ENCODE data around the gene PLSCR3.
A peak's percentile ranks its signal among the peaks of the same experiment; 100 is the strongest.

PLSCR3 gene

GRCh38 chr17:7363311-7363710 lies 31.0 kb downstream of the PLSCR3 start:
- TF ChIP-seq Cebpa-rat (IDR thresholded peaks at IDR 0.05) = no peak

GRCh38 chr17:7361906-7362305 lies 32.4 kb downstream of the PLSCR3 start:
- Histone ChIP-seq H3K27ac (no peak overlapping the region), H4K20me1 (no peaks in the 10 kb centered on the region), H3K4me3 (no peak overlapping the region), H3K27me3 (no peaks in the 10 kb centered on the region), H3K4me2 (no peak overlapping the region), H3K4me1 (no peaks in the 10 kb centered on the region), H3K36me3 (no peaks in the 10 kb centered on the region), H3K9ac (no peak overlapping the region), H3K9me3 (no peaks in the 10 kb centered on the region)
- TF ChIP-seq Cebpa-rat (IDR thresholded peaks at IDR 0.05) = no peak

More at GRCh38 chr17:7363311-7363710, 31.0 kb downstream of the PLSCR3 start:
- Histone ChIP-seq H3K36me3 (no peaks in the 10 kb centered on the region), H3K9ac (no peak overlapping the region), H3K4me3 (no peak overlapping the region), H4K20me1 (no peaks in the 10 kb centered on the region), H3K27ac (no peak overlapping the region), H3K27me3 (no peaks in the 10 kb centered on the region), H3K4me1 (no peaks in the 10 kb centered on the region), H3K9me3 (no peaks in the 10 kb centered on the region), H3K4me2 (no peak overlapping the region)

GRCh38 chr17:7357381-7357780 lies 36.9 kb downstream of the PLSCR3 start:
- H3K27ac ChIP-seq = no peak overlapping the region
- peaks cover 30% of the 10 kb centered on the region for H3K4me1 ChIP-seq

GRCh38 chr17:7356756-7357155 lies 37.6 kb downstream of the PLSCR3 start:
- H3K4me1 ChIP-seq = peaks cover 33% of the 10 kb centered on the region
- no peak for TF ChIP-seq Cebpa-rat (IDR thresholded peaks at IDR 0.05)
- H3K27me3 ChIP-seq = no peaks in the 10 kb centered on the region
- H3K36me3 ChIP-seq = no peaks in the 10 kb centered on the region
- H3K4me2 ChIP-seq = no peak overlapping the region
- no peak overlapping the region for H3K9ac ChIP-seq
- no peak overlapping the region for H3K4me3 ChIP-seq
- no peak overlapping the region for H3K27ac ChIP-seq
- H4K20me1 ChIP-seq = no peaks in the 10 kb centered on the region; the same call in 1 of the 2 replicates
- H3K9me3 ChIP-seq = no peaks in the 10 kb centered on the region

More at GRCh38 chr17:7357381-7357780, 36.9 kb downstream of the PLSCR3 start:
- Histone ChIP-seq H4K20me1 (no peaks in the 10 kb centered on the region; the same call in 1 of the 2 replicates), H3K4me2 (no peak overlapping the region), H3K4me3 (no peak overlapping the region), H3K9me3 (no peaks in the 10 kb centered on the region), H3K9ac (no peak overlapping the region), H3K36me3 (no peaks in the 10 kb centered on the region), H3K27me3 (no peaks in the 10 kb centered on the region)
- TF ChIP-seq Cebpa-rat (IDR thresholded peaks at IDR 0.05) = no peak

GRCh38 chr17:7356072-7356549 lies 38.2 kb downstream of the PLSCR3 start:
- TF ChIP-seq Cebpa-rat (IDR thresholded peaks at IDR 0.05) = no peak
- Histone ChIP-seq H3K9ac (no peak overlapping the region), H3K4me3 (no peak overlapping the region), H3K4me1 (peaks cover 37% of the 10 kb centered on the region), H3K4me2 (0 out of 2 replicates have a peak overlapping the region, but pooled peaks have one; percentile 3), H3K27me3 (no peaks in the 10 kb centered on the region), H3K36me3 (no peaks in the 10 kb centered on the region), H4K20me1 (no peaks in the 10 kb centered on the region; the same call in 1 of the 2 replicates), H3K9me3 (no peaks in the 10 kb centered on the region), H3K27ac (no peak overlapping the region)

GRCh38 chr17:7355573-7355972 lies 38.8 kb downstream of the PLSCR3 start:
- no peak for TF ChIP-seq Cebpa-rat (IDR thresholded peaks at IDR 0.05)

GRCh38 chr17:7355053-7355452 lies 39.3 kb downstream of the PLSCR3 start, which contains the start of gene TMEM95:
TMEM95 (plus strand) TSS chr17:7355156; CDS start chr17:7355205, 49 bp downstream.
- no peaks in the 10 kb centered on the region for H3K27me3 ChIP-seq
- no peak for TF ChIP-seq Cebpa-rat (IDR thresholded peaks at IDR 0.05)
- H3K27ac ChIP-seq = no peak within 1 kb of the TSS
- no peaks in the 10 kb centered on the region for H3K9me3 ChIP-seq
- peak within 1 kb of the TSS; percentile 99; the same call in 1 of the 2 replicates for H3K4me2 ChIP-seq
- no peaks in the 10 kb centered on the region; the same call in 1 of the 2 replicates for H4K20me1 ChIP-seq
- H3K9ac ChIP-seq = 0 out of 2 replicates have a peak within 1 kb of the TSS, but pooled peaks have one; percentile 24
- H3K4me3 ChIP-seq = no peak within 1 kb of the TSS
- peaks cover 45% of the 10 kb centered on the region for H3K4me1 ChIP-seq
- no peaks in the 10 kb centered on the region for H3K36me3 ChIP-seq

More at GRCh38 chr17:7355573-7355972, 38.8 kb downstream of the PLSCR3 start:
- Histone ChIP-seq H3K27ac (no peak overlapping the region), H3K27me3 (no peaks in the 10 kb centered on the region), H4K20me1 (no peaks in the 10 kb centered on the region; the same call in 1 of the 2 replicates), H3K4me3 (no peak overlapping the region), H3K36me3 (no peaks in the 10 kb centered on the region), H3K9ac (0 out of 2 replicates have a peak overlapping the region, but pooled peaks have one; percentile 24), H3K4me1 (peaks cover 42% of the 10 kb centered on the region), H3K9me3 (no peaks in the 10 kb centered on the region), H3K4me2 (0 out of 2 replicates have a peak overlapping the region, but pooled peaks have one; percentile 12)

- H3K4me2 ChIP-seq = peak overlapping the region; percentile 99; the same call in 1 of the 2 replicates
- no peak overlapping the region for H3K27ac ChIP-seq
- no peak overlapping the region for H3K4me3 ChIP-seq
- H3K27me3 ChIP-seq = no peaks in the 10 kb centered on the region
- peaks cover 6% of the 10 kb centered on the region; the same call in 1 of the 2 replicates for H4K20me1 ChIP-seq
- 0 out of 2 replicates have a peak overlapping the region, but pooled peaks have one; percentile 24 for H3K9ac ChIP-seq
- H3K4me1 ChIP-seq = peaks cover 52% of the 10 kb centered on the region
- no peaks in the 10 kb centered on the region for H3K36me3 ChIP-seq
- no peaks in the 10 kb centered on the region for H3K9me3 ChIP-seq
- no peak for TF ChIP-seq Cebpa-rat (IDR thresholded peaks at IDR 0.05)
Observed at GRCh38 chr17:7354262-7354843, 40.0 kb downstream of the PLSCR3 start.

GRCh38 chr17:7352910-7353635 lies 41.3 kb downstream of the PLSCR3 start:
- H3K27me3 ChIP-seq = no peaks in the 10 kb centered on the region
- peaks cover 53% of the 10 kb centered on the region for H3K4me1 ChIP-seq
- H3K4me2 ChIP-seq = peak overlapping the region; percentile 99
- H3K27ac ChIP-seq = 0 out of 2 replicates have a peak overlapping the region, but pooled peaks have one; percentile 80
- no peak for TF ChIP-seq Cebpa-rat (IDR thresholded peaks at IDR 0.05)
- H4K20me1 ChIP-seq = peaks cover 6% of the 10 kb centered on the region; the same call in 1 of the 2 replicates
- H3K36me3 ChIP-seq = peaks cover 4% of the 10 kb centered on the region
- peak overlapping the region; percentile 81 for H3K9ac ChIP-seq
- H3K9me3 ChIP-seq = no peaks in the 10 kb centered on the region
- H3K4me3 ChIP-seq = peak overlapping the region; percentile 91

Measured in BLaER1 (cell line).